Brain pericyte (primary cell): Measurements from ENCODE around the gene KCNJ12.
"Not testable (repeated sequence)": the region's sequence is repeated elsewhere in the genome, so short reads cannot be mapped to it uniquely, and the experiment has no call there.

ENCODE experiments used
- DNase-seq: peaks from one replicate; pipeline ENCODE4 v3.0.0-alpha.2; 2012; ENCODE audit warnings: low read depth, low spot score

KCNJ12 gene

GRCh38 chr17:21387616-21388015 is 11.5 kb downstream of the KCNJ12 start:
- DNase-seq, result no peak

GRCh38 chr17:21388066-21388465 is 11.9 kb downstream of the KCNJ12 start:
- DNase-seq, result no peak

- DNase-seq, result no peak
Measured at GRCh38 chr17:21388944-21389343, 12.8 kb downstream of the KCNJ12 start.

- DNase-seq, result no peak
Measured at GRCh38 chr17:21389394-21389793, 13.2 kb downstream of the KCNJ12 start.

- DNase-seq, result no peak
Measured at GRCh38 chr17:21390294-21390693, 14.1 kb downstream of the KCNJ12 start.

- no peak for DNase-seq
Measured at GRCh38 chr17:21392266-21392665, 16.1 kb downstream of the KCNJ12 start.

GRCh38 chr17:21394265-21394664 is 18.1 kb downstream of the KCNJ12 start:
- no peak for DNase-seq

- DNase-seq, result no peak
Measured at GRCh38 chr17:21395764-21396163, 19.6 kb downstream of the KCNJ12 start.

GRCh38 chr17:21396237-21396636 is 20.1 kb downstream of the KCNJ12 start:
- no peak for DNase-seq

- peak; percentile 78 for DNase-seq
Measured at GRCh38 chr17:21397341-21398190, 21.4 kb downstream of the KCNJ12 start.

GRCh38 chr17:21399474-21400186 is 23.5 kb downstream of the KCNJ12 start:
- DNase-seq, result no peak

- DNase-seq, result not testable (repeated sequence)
Measured at GRCh38 chr17:21400187-21400569, 24.0 kb downstream of the KCNJ12 start.

- DNase-seq, result no peak
Measured at GRCh38 chr17:21400816-21401593, 24.8 kb downstream of the KCNJ12 start.

GRCh38 chr17:21402166-21402571 is 26.0 kb downstream of the KCNJ12 start:
- peak; percentile 89 for DNase-seq

- DNase-seq, result not testable (repeated sequence)
Measured at GRCh38 chr17:21402926-21403325, 26.8 kb downstream of the KCNJ12 start.

GRCh38 chr17:21404106-21404505 is 27.9 kb downstream of the KCNJ12 start:
- not testable (repeated sequence) for DNase-seq

GRCh38 chr17:21404539-21404938 is 28.4 kb downstream of the KCNJ12 start:
- not testable (repeated sequence) for DNase-seq

GRCh38 chr17:21404956-21405731 is 29.0 kb downstream of the KCNJ12 start:
- not testable (repeated sequence) for DNase-seq

GRCh38 chr17:21405904-21406400 is 29.8 kb downstream of the KCNJ12 start:
- not testable (repeated sequence) for DNase-seq

GRCh38 chr17:21406616-21407404 is 30.7 kb downstream of the KCNJ12 start:
- DNase-seq, result not testable (repeated sequence)
